Stimulated activated CD8-positive, alpha-beta memory T cell treated with anti-CD3 and anti-CD28 coated beads, Interleukin-7, amount 100 ng/mL, for 1 hour (primary cell): ENCODE results near the gene RET.
"Not testable (repeated sequence)": the region's sequence is repeated elsewhere in the genome, so short reads cannot be mapped to it uniquely, and the experiment has no call there.

Source experiments
- DNase-seq, 2 donors: peaks; one replicate each; pipeline ENCODE4 v3.0.0-alpha.2; 2020; ENCODE audit warnings: low read depth in 2 of 2

Gene RET

GRCh38 chr10:43135656-43136055, 58.8 kb downstream of the RET start:
- DNase-seq = no peak

- no peak for DNase-seq
Observed at GRCh38 chr10:43136432-43136831, 59.6 kb downstream of the RET start.

- no peak for DNase-seq
Observed at GRCh38 chr10:43136995-43137716, 60.3 kb downstream of the RET start.

GRCh38 chr10:43137717-43138020, 60.8 kb downstream of the RET start:
- no peak for DNase-seq

GRCh38 chr10:43138021-43138756, 61.3 kb downstream of the RET start, which contains the start of gene CSGALNACT2:
Gene CSGALNACT2, plus strand, starts transcription at chr10:43138445. Its CDS starts 16,705 bp downstream, at chr10:43155150.
- DNase-seq = peak; percentile 74 to 79

GRCh38 chr10:43138757-43139241, 61.9 kb downstream of the RET start:
- peak in 1 of 2 donors; percentile 21 for DNase-seq

GRCh38 chr10:43141421-43141820, 64.6 kb downstream of the RET start:
- no peak for DNase-seq

- no peak for DNase-seq
Observed at GRCh38 chr10:43145311-43145710, 68.4 kb downstream of the RET start.

- not testable (repeated sequence) for DNase-seq
Observed at GRCh38 chr10:43145936-43146335, 69.1 kb downstream of the RET start.

- no peak for DNase-seq
Observed at GRCh38 chr10:43151371-43151770, 74.5 kb downstream of the RET start.

GRCh38 chr10:43153901-43154300, 77.0 kb downstream of the RET start:
- DNase-seq = no peak

- DNase-seq = no peak
Observed at GRCh38 chr10:43155221-43155620, 78.4 kb downstream of the RET start.

- no peak for DNase-seq
Observed at GRCh38 chr10:43155741-43156140, 78.9 kb downstream of the RET start.

GRCh38 chr10:43156590-43157341, 79.9 kb downstream of the RET start:
- no peak for DNase-seq

GRCh38 chr10:43158636-43159035, 81.8 kb downstream of the RET start:
- no peak for DNase-seq

GRCh38 chr10:43160046-43160920, 83.4 kb downstream of the RET start:
- no peak for DNase-seq

GRCh38 chr10:43160921-43161255, 84.0 kb downstream of the RET start:
- DNase-seq = no peak

- DNase-seq = no peak
Observed at GRCh38 chr10:43162604-43163003, 85.7 kb downstream of the RET start.

GRCh38 chr10:43166207-43166879, 89.5 kb downstream of the RET start:
- DNase-seq = no peak

- no peak for DNase-seq
Observed at GRCh38 chr10:43166880-43167497, 90.1 kb downstream of the RET start.

GRCh38 chr10:43167498-43167889, 90.6 kb downstream of the RET start:
- DNase-seq = no peak
